NCI-H1105 treated with DMSO at 0.1 percent for 48 hours (cell line): ENCODE data around the gene UBE2B.
A peak's percentile ranks its signal among the peaks of the same experiment; 100 is the strongest.
"Not testable (repeated sequence)": the region's sequence is repeated elsewhere in the genome, so short reads cannot be mapped to it uniquely, and the experiment has no call there.

Experiments used
- DNase-seq: peaks from one replicate; lab custom pipeline; 2025; lab: John Stamatoyannopoulos, UW

Gene UBE2B

GRCh38 chr5:134398609-134399155, 27.3 kb downstream of the UBE2B start:
- no peak for DNase-seq

GRCh38 chr5:134403951-134404350, 32.6 kb downstream of the UBE2B start:
- no peak for DNase-seq

- DNase-seq, result no peak
Measured at GRCh38 chr5:134406390-134406789, 35.0 kb downstream of the UBE2B start.

- no peak for DNase-seq
Measured at GRCh38 chr5:134409321-134409720, 38.0 kb downstream of the UBE2B start.

GRCh38 chr5:134410822-134411221, 39.5 kb downstream of the UBE2B start:
- no peak for DNase-seq

GRCh38 chr5:134411228-134411545, 39.8 kb downstream of the UBE2B start:
- no peak for DNase-seq

GRCh38 chr5:134411546-134412266, 40.3 kb downstream of the UBE2B start, which contains the start of gene CDKN2AIPNL:
CDKN2AIPNL (minus strand) TSS chr5:134411881; CDS start chr5:134411854, 27 bp downstream.
- DNase-seq, result peak; percentile 76

GRCh38 chr5:134413046-134413445, 41.7 kb downstream of the UBE2B start:
- no peak for DNase-seq

- no peak for DNase-seq
Measured at GRCh38 chr5:134417707-134418106, 46.3 kb downstream of the UBE2B start.

GRCh38 chr5:134418958-134419357, 47.6 kb downstream of the UBE2B start:
- DNase-seq, result no peak

- no peak for DNase-seq
Measured at GRCh38 chr5:134420343-134420742, 49.0 kb downstream of the UBE2B start.

GRCh38 chr5:134421038-134421437, 49.7 kb downstream of the UBE2B start:
- not testable (repeated sequence) for DNase-seq

- no peak for DNase-seq
Measured at GRCh38 chr5:134422791-134423365, 51.5 kb downstream of the UBE2B start.

- DNase-seq, result no peak
Measured at GRCh38 chr5:134423376-134423775, 52.0 kb downstream of the UBE2B start.

GRCh38 chr5:134426361-134426760, 55.0 kb downstream of the UBE2B start:
- DNase-seq, result no peak

GRCh38 chr5:134427540-134428041, 56.2 kb downstream of the UBE2B start:
- DNase-seq, result no peak

- no peak for DNase-seq
Measured at GRCh38 chr5:134430001-134430569, 58.7 kb downstream of the UBE2B start.

- DNase-seq, result no peak
Measured at GRCh38 chr5:134432174-134432573, 60.8 kb downstream of the UBE2B start.

- DNase-seq, result no peak
Measured at GRCh38 chr5:134432677-134433359, 61.4 kb downstream of the UBE2B start.

GRCh38 chr5:134435560-134435959, 64.2 kb downstream of the UBE2B start:
- no peak for DNase-seq

GRCh38 chr5:134436523-134437339, 65.4 kb downstream of the UBE2B start:
- peak; percentile 38 for DNase-seq
